ENCODE data around the gene CHST1.

CHST1 gene

GRCh38 chr11:45599161-45599943, 66.1 kb downstream of the CHST1 start:
- no peak for DNase-seq
